GM23338 (cell line): ENCODE data around the gene ARL11. TPM values are rescaled to one million over a fixed set of nuclear protein-coding genes. Genes with fewer than 3 reads are reported as not detected.

Experiments
- ATAC-seq: fragments of 200-7000 bp; cut with Tn5 transposase; 3 replicates; pipeline ENCODE4 v1.9.1; 2020
- DNase-seq: peaks from one replicate; pipeline ENCODE4 v3.0.0-alpha.2; 2015; ENCODE audit warnings: low spot score
- H2AFZ ChIP-seq: fragments of 200-600 bp; sonication (generic); 2 replicates; pipeline ENCODE4 v1.8.0; 2016; ENCODE audit warnings: antibody characterized with exemption, mild to moderate bottlenecking, moderate library complexity
- H3F3A ChIP-seq: fragments of 200-600 bp; sonication (generic); replicated peaks from 2 replicates; pipeline ENCODE4 v1.8.0; 2017; ENCODE audit warnings: antibody characterized with exemption, mixed run types, low read depth
- H3K27ac ChIP-seq: fragments of 200-600 bp; sonication (generic); 2 replicates; pipeline ENCODE4 v1.6.1; 2016; ENCODE audit warnings: low read depth
- H3K27me3 ChIP-seq: fragments of 200-600 bp; sonication (generic); 2 replicates; pipeline ENCODE4 v1.8.0; 2016; ENCODE audit warnings: mild to moderate bottlenecking, mixed run types, moderate library complexity; ENCODE audit not compliant: insufficient read depth
- H3K36me3 ChIP-seq: fragments of 200-600 bp; sonication (generic); 2 replicates; pipeline ENCODE4 v1.8.0; 2016; ENCODE audit warnings: mild to moderate bottlenecking; ENCODE audit not compliant: insufficient read depth
- H3K4me1 ChIP-seq: fragments of 200-600 bp; sonication (generic); 2 replicates; pipeline ENCODE4 v1.8.0; 2016; ENCODE audit warnings: mild to moderate bottlenecking, moderate library complexity; ENCODE audit not compliant: insufficient read depth
- H3K4me2 ChIP-seq: fragments of 200-600 bp; sonication (generic); 2 replicates; pipeline ENCODE4 v1.7.1; 2017; ENCODE audit warnings: mixed run types
- H3K4me3 ChIP-seq: fragments of 200-600 bp; sonication (generic); 2 replicates; pipeline ENCODE4 v1.6.1; 2016; ENCODE audit warnings: mixed run types
- H3K79me2 ChIP-seq: fragments of 200-600 bp; sonication (generic); replicated peaks from 2 replicates; pipeline ENCODE4 v1.8.0; 2017; ENCODE audit warnings: mild to moderate bottlenecking; ENCODE audit not compliant: insufficient read depth
- H3K9me2 ChIP-seq: fragments of 200-600 bp; sonication (generic); 2 replicates; pipeline ENCODE4 v1.8.0; 2017; ENCODE audit not compliant: insufficient read depth
- H4K20me1 ChIP-seq: fragments of 200-600 bp; sonication (generic); replicated peaks from 2 replicates; pipeline ENCODE4 v1.8.0; 2017; ENCODE audit warnings: mild to moderate bottlenecking; ENCODE audit not compliant: insufficient read depth
- H3K27ac Mint-ChIP-seq: 2 replicates; pipeline ENCODE4 v1.8.0; 2020; ENCODE audit warnings: inconsistent platforms, mild to moderate bottlenecking, moderate library complexity, mixed read lengths
- H3K27me3 Mint-ChIP-seq: 3 replicates; pipeline ENCODE4 v1.8.0; 2022; ENCODE audit warnings: low read depth, mild to moderate bottlenecking, moderate library complexity, mixed read lengths, inconsistent platforms; ENCODE audit not compliant: insufficient read depth, poor library complexity
- H3K36me3 Mint-ChIP-seq: 3 replicates; pipeline ENCODE4 v1.8.0; 2021; ENCODE audit warnings: low read depth, mild to moderate bottlenecking, inconsistent platforms, moderate library complexity, mixed read lengths
- H3K4me1 Mint-ChIP-seq: 3 replicates; pipeline ENCODE4 v1.8.0; 2020; ENCODE audit warnings: mild to moderate bottlenecking, inconsistent platforms, mixed read lengths
- H3K4me3 Mint-ChIP-seq: 3 replicates; pipeline ENCODE4 v1.8.0; 2021; ENCODE audit warnings: moderate library complexity, mild to moderate bottlenecking, inconsistent platforms, mixed read lengths
- H3K9me3 Mint-ChIP-seq: 3 replicates; pipeline ENCODE4 v1.8.0; 2020; ENCODE audit warnings: moderate library complexity, mild to moderate bottlenecking, inconsistent platforms, mixed read lengths
- CREB1 ChIP-seq: fragments of 250-450 bp; sonication (Bioruptor Pico); IDR thresholded peaks from 2 replicates; pipeline ENCODE4 v1.5.0; 2020; ENCODE audit warnings: low read depth, mild to moderate bottlenecking, moderate library complexity
- ETS1 ChIP-seq: IDR thresholded peaks from 2 replicates; pipeline ENCODE4 v1.6.1; 2016; ENCODE audit warnings: antibody characterized with exemption
- EZH2phosphoT487 ChIP-seq: fragments of 200-600 bp; sonication (generic); IDR thresholded peaks from one replicate; pipeline ENCODE4 v1.8.1; 2018; ENCODE audit warnings: antibody characterized with exemption; ENCODE audit not compliant: unreplicated experiment
- JUNB ChIP-seq: IDR thresholded peaks from one replicate; pipeline ENCODE4 v1.6.1; 2016; ENCODE audit warnings: antibody characterized with exemption; ENCODE audit not compliant: unreplicated experiment
- NANOG ChIP-seq: IDR thresholded peaks from 2 replicates; pipeline ENCODE4 v1.6.1; 2016; ENCODE audit warnings: antibody characterized with exemption, borderline replicate concordance
- POLR2AphosphoS5 ChIP-seq: IDR thresholded peaks from 2 replicates; pipeline ENCODE4 v1.6.1; 2016; ENCODE audit warnings: antibody characterized with exemption, low read depth
- ZNF331 ChIP-seq: fragments of 250-450 bp; sonication (Bioruptor Pico); IDR thresholded peaks from 2 replicates; pipeline ENCODE4 v1.5.0; 2020; ENCODE audit warnings: low read depth, mild to moderate bottlenecking, moderate library complexity
- polyA plus RNA-seq: library from polyadenylated mRNA; unstranded; fragments of >200 nt; fragmentation: Nextera tagmentation; extraction: Ambion mirVana; gene quantifications from 2 replicates; pipeline ENCODE4 v1.2.1, GENCODE V29; 2016
- total RNA-seq: library from RNA; depleted of rRNA; stranded (reverse); fragments of >200 nt; shearing (Covaris generic); gene quantifications from 2 replicates; pipeline ENCODE4 v1.2.3, GENCODE V29; 2014
- TF ChIP-seq, protein P1 (sequence below): fragments of 250-450 bp; sonication (Bioruptor Pico); IDR thresholded peaks from 2 replicates; pipeline ENCODE4 v1.5.0; 2020; ENCODE audit warnings: mild to moderate bottlenecking, moderate library complexity
- TF ChIP-seq, protein P2 (sequence below): IDR thresholded peaks from one replicate; pipeline ENCODE4 v1.6.1; 2018; ENCODE audit warnings: antibody characterized with exemption; ENCODE audit not compliant: unreplicated experiment

The ARL11 gene
- total and polyA plus RNA-seq, 2 experiments from 2014 or later = 0.32 to 0.52 TPM

DNA sequence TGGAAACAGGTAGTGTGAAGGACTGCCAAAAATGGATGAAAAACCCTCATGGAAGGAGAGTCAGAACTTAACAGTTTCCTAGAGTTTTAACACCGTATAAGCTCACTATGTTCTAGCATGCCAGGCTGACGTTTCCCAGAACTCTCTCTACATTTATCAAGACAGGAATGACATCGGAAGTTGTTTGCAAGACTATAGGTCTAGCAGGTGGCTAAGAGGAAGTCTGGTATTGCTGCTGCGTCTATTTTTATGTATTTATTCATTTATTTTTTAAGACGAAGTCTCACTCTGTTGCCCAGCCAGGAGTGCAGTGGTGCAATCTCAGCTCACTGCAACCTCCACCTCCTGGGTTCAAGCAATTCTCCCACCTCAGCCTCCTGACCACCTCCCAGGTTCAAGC is 20.5 kb upstream of the ARL11 start:
- no peak overlapping the region for H3K4me2 ChIP-seq
- no peaks in the 10 kb centered on the region for H3K36me3 ChIP-seq
- no peaks in the 10 kb centered on the region for H3K27me3 Mint-ChIP-seq
- H3K9me2 ChIP-seq = no peaks in the 10 kb centered on the region
- no peaks in the 10 kb centered on the region for H3F3A ChIP-seq
- no peaks in the 10 kb centered on the region for H3K36me3 Mint-ChIP-seq
- no peaks in the 10 kb centered on the region for H3K9me3 Mint-ChIP-seq
- H3K4me1 ChIP-seq = no peaks in the 10 kb centered on the region
- H3K4me1 Mint-ChIP-seq = peaks cover 4% of the 10 kb centered on the region; the same call in 2 of the 3 replicates
- no peaks in the 10 kb centered on the region for H3K79me2 ChIP-seq
- no peak overlapping the region for H3K4me3 Mint-ChIP-seq
- DNase-seq (no peak), ATAC-seq (no peak)
- no peak overlapping the region for H3K27ac ChIP-seq
- no peak overlapping the region for H3K27ac Mint-ChIP-seq
- no peak overlapping the region for H3K4me3 ChIP-seq
- no peaks in the 10 kb centered on the region for H4K20me1 ChIP-seq
- TF ChIP-seq POLR2AphosphoS5 (no peak), ZNF331 (CRISPR knock-in tag) (no peak), ETS1 (no peak), CREB1 (no peak)
- no peaks in the 10 kb centered on the region for H3K27me3 ChIP-seq
- H2AFZ ChIP-seq = peak overlapping the region; percentile 30; the same call in 1 of the 2 replicates

GRCh38 chr13:49608651-49609331 is 19.5 kb upstream of the ARL11 start:
- H3K36me3 ChIP-seq = no peaks in the 10 kb centered on the region
- H3K27ac ChIP-seq = no peak overlapping the region
- H3K4me3 ChIP-seq = no peak overlapping the region
- H3K27me3 ChIP-seq = no peaks in the 10 kb centered on the region
- no peaks in the 10 kb centered on the region for H3K4me1 ChIP-seq
- no peak overlapping the region for H3K4me2 ChIP-seq
- H3F3A ChIP-seq = no peaks in the 10 kb centered on the region
- DNase-seq = no peak
- H3K27me3 Mint-ChIP-seq = no peaks in the 10 kb centered on the region
- no peaks in the 10 kb centered on the region for H3K9me2 ChIP-seq
- no peak for ATAC-seq
- no peaks in the 10 kb centered on the region for H3K9me3 Mint-ChIP-seq
- no peaks in the 10 kb centered on the region for H3K79me2 ChIP-seq
- no peak overlapping the region for H3K4me3 Mint-ChIP-seq
- no peaks in the 10 kb centered on the region for H3K36me3 Mint-ChIP-seq
- H4K20me1 ChIP-seq = no peaks in the 10 kb centered on the region
- no peak overlapping the region for H3K27ac Mint-ChIP-seq
- peaks cover 4% of the 10 kb centered on the region; the same call in 2 of the 3 replicates for H3K4me1 Mint-ChIP-seq
- H2AFZ ChIP-seq = no peak overlapping the region
- TF ChIP-seq, protein P1, sequence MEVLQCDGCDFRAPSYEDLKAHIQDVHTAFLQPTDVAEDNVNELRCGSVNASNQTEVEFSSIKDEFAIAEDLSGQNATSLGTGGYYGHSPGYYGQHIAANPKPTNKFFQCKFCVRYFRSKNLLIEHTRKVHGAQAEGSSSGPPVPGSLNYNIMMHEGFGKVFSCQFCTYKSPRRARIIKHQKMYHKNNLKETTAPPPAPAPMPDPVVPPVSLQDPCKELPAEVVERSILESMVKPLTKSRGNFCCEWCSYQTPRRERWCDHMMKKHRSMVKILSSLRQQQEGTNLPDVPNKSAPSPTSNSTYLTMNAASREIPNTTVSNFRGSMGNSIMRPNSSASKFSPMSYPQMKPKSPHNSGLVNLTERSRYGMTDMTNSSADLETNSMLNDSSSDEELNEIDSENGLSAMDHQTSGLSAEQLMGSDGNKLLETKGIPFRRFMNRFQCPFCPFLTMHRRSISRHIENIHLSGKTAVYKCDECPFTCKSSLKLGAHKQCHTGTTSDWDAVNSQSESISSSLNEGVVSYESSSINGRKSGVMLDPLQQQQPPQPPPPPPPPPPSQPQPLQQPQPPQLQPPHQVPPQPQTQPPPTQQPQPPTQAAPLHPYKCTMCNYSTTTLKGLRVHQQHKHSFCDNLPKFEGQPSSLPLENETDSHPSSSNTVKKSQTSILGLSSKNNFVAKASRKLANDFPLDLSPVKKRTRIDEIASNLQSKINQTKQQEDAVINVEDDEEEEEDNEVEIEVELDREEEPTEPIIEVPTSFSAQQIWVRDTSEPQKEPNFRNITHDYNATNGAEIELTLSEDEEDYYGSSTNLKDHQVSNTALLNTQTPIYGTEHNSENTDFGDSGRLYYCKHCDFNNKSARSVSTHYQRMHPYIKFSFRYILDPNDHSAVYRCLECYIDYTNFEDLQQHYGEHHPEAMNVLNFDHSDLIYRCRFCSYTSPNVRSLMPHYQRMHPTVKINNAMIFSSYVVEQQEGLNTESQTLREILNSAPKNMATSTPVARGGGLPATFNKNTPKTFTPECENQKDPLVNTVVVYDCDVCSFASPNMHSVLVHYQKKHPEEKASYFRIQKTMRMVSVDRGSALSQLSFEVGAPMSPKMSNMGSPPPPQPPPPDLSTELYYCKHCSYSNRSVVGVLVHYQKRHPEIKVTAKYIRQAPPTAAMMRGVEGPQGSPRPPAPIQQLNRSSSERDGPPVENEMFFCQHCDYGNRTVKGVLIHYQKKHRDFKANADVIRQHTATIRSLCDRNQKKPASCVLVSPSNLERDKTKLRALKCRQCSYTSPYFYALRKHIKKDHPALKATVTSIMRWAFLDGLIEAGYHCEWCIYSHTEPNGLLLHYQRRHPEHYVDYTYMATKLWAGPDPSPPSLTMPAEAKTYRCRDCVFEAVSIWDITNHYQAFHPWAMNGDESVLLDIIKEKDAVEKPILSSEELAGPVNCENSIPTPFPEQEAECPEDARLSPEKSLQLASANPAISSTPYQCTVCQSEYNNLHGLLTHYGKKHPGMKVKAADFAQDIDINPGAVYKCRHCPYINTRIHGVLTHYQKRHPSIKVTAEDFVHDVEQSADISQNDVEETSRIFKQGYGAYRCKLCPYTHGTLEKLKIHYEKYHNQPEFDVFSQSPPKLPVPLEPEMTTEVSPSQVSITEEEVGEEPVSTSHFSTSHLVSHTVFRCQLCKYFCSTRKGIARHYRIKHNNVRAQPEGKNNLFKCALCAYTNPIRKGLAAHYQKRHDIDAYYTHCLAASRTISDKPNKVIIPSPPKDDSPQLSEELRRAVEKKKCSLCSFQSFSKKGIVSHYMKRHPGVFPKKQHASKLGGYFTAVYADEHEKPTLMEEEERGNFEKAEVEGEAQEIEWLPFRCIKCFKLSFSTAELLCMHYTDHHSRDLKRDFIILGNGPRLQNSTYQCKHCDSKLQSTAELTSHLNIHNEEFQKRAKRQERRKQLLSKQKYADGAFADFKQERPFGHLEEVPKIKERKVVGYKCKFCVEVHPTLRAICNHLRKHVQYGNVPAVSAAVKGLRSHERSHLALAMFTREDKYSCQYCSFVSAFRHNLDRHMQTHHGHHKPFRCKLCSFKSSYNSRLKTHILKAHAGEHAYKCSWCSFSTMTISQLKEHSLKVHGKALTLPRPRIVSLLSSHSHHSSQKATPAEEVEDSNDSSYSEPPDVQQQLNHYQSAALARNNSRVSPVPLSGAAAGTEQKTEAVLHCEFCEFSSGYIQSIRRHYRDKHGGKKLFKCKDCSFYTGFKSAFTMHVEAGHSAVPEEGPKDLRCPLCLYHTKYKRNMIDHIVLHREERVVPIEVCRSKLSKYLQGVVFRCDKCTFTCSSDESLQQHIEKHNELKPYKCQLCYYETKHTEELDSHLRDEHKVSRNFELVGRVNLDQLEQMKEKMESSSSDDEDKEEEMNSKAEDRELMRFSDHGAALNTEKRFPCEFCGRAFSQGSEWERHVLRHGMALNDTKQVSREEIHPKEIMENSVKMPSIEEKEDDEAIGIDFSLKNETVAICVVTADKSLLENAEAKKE = no peak
- TF ChIP-seq JUNB (no peak), NANOG (no peak), EZH2phosphoT487 (no peak), ZNF331 (CRISPR knock-in tag) (no peak)
- TF ChIP-seq, protein P2, sequence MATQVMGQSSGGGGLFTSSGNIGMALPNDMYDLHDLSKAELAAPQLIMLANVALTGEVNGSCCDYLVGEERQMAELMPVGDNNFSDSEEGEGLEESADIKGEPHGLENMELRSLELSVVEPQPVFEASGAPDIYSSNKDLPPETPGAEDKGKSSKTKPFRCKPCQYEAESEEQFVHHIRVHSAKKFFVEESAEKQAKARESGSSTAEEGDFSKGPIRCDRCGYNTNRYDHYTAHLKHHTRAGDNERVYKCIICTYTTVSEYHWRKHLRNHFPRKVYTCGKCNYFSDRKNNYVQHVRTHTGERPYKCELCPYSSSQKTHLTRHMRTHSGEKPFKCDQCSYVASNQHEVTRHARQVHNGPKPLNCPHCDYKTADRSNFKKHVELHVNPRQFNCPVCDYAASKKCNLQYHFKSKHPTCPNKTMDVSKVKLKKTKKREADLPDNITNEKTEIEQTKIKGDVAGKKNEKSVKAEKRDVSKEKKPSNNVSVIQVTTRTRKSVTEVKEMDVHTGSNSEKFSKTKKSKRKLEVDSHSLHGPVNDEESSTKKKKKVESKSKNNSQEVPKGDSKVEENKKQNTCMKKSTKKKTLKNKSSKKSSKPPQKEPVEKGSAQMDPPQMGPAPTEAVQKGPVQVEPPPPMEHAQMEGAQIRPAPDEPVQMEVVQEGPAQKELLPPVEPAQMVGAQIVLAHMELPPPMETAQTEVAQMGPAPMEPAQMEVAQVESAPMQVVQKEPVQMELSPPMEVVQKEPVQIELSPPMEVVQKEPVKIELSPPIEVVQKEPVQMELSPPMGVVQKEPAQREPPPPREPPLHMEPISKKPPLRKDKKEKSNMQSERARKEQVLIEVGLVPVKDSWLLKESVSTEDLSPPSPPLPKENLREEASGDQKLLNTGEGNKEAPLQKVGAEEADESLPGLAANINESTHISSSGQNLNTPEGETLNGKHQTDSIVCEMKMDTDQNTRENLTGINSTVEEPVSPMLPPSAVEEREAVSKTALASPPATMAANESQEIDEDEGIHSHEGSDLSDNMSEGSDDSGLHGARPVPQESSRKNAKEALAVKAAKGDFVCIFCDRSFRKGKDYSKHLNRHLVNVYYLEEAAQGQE = no peak
